ENCODE results near the gene MEOX1. TPM values are rescaled to one million over a fixed set of nuclear protein-coding genes. Genes with fewer than 3 reads are reported as not detected.

The MEOX1 gene
- total and polyA plus RNA-seq, 2 experiments from 2014 or later: 0.32 to 1.0 TPM

GRCh38 chr17:43703630-43704029 lies 41.9 kb upstream of the MEOX1 start:
- H3K27ac ChIP-seq: no peak overlapping the region
- H3K27me3 ChIP-seq: no peaks in the 10 kb centered on the region
- H3K4me1 ChIP-seq (ENCODE audit: low read depth): no peaks in the 10 kb centered on the region
- no peak for TF ChIP-seq CTCF (IDR thresholded peaks at IDR 0.05; ENCODE audit: low read depth, low read length)
- H3K36me3 ChIP-seq: no peaks in the 10 kb centered on the region
- no peaks in the 10 kb centered on the region for H3K9me3 ChIP-seq (ENCODE audit: low read depth)
- no peak overlapping the region for H3K4me3 ChIP-seq
- no peak for DNase-seq (ENCODE audit: low read depth in 1 of 2, low spot score in 1 of 2)

GRCh38 chr17:43702637-43703036 lies 40.9 kb upstream of the MEOX1 start:
- Histone ChIP-seq H3K9me3 (ENCODE audit: low read depth) (no peaks in the 10 kb centered on the region), H3K27me3 (no peaks in the 10 kb centered on the region), H3K4me3 (no peak overlapping the region), H3K4me1 (ENCODE audit: low read depth) (no peaks in the 10 kb centered on the region), H3K36me3 (no peaks in the 10 kb centered on the region), H3K27ac (no peak overlapping the region)
- DNase-seq (ENCODE audit: low read depth in 1 of 2, low spot score in 1 of 2): no peak
- TF ChIP-seq CTCF (IDR thresholded peaks at IDR 0.05; ENCODE audit: low read depth, low read length): no peak

GRCh38 chr17:43701318-43701743 lies 39.6 kb upstream of the MEOX1 start:
- Histone ChIP-seq H3K27ac (no peak overlapping the region), H3K36me3 (no peaks in the 10 kb centered on the region), H3K9me3 (ENCODE audit: low read depth) (no peaks in the 10 kb centered on the region), H3K27me3 (no peaks in the 10 kb centered on the region), H3K4me3 (no peak overlapping the region), H3K4me1 (ENCODE audit: low read depth) (peaks cover 4% of the 10 kb centered on the region)
- TF ChIP-seq CTCF (IDR thresholded peaks at IDR 0.05; ENCODE audit: low read depth, low read length): no peak
- peak in 1 of 2 donors; percentile 68 for DNase-seq (ENCODE audit: low read depth in 1 of 2, low spot score in 1 of 2)

GRCh38 chr17:43699438-43699756 lies 37.7 kb upstream of the MEOX1 start:
- Histone ChIP-seq H3K4me1 (ENCODE audit: low read depth) (peaks cover 8% of the 10 kb centered on the region), H3K27me3 (no peaks in the 10 kb centered on the region), H3K4me3 (no peak overlapping the region), H3K36me3 (no peaks in the 10 kb centered on the region), H3K9me3 (ENCODE audit: low read depth) (no peaks in the 10 kb centered on the region), H3K27ac (no peak overlapping the region)
- no peak for DNase-seq (ENCODE audit: low read depth in 1 of 2, low spot score in 1 of 2)
- no peak for TF ChIP-seq CTCF (IDR thresholded peaks at IDR 0.05; ENCODE audit: low read depth, low read length)

DNA sequence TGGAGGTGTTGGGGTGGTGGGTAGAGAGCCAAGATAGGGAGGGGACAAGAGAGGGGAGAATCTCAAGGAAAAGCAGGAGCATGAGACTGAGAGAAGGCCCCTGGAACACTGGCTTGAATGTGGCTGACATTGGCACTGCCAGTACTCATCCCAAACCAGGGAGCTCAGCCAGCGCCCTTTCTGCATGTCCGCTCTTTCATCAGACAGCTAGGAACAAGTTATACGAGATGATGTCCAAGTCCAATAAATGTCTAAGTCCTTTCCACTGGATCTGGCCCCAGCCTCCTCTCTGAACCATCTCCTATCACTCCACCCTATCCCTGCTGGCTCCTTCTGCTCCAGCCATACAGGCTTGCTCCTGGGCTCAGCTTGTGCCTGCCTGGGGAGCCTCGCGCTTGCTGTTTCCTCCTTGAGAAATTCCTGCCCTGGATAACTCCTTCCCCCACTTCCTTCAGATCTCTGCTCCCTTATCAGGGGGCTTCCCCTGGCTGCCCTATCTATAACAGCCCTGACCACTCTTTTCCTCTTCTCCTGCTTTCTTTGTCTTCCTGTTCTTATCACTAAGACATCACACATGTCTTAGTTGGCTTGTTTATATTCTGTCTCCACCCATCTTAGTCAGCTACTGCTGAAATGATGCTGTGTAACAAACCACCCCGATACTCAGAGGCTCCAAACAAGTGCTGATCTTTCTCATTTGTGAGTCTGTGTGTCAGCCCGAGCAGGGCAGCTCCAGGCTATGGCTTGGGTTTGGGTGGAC lies 37.1 kb upstream of the MEOX1 start:
- TF ChIP-seq CTCF (IDR thresholded peaks at IDR 0.05; ENCODE audit: low read depth, low read length): no peak
- H3K4me1 ChIP-seq (ENCODE audit: low read depth): peaks cover 8% of the 10 kb centered on the region
- no peaks in the 10 kb centered on the region for H3K9me3 ChIP-seq (ENCODE audit: low read depth)
- no peak overlapping the region for H3K27ac ChIP-seq
- H3K27me3 ChIP-seq: no peaks in the 10 kb centered on the region
- H3K4me3 ChIP-seq: no peak overlapping the region
- no peak for DNase-seq (ENCODE audit: low read depth in 1 of 2, low spot score in 1 of 2)
- no peaks in the 10 kb centered on the region for H3K36me3 ChIP-seq

All from cardiac muscle cell (in vitro differentiated cells and primary cell).